Stimulated activated CD8-positive, alpha-beta memory T cell treated with anti-CD3 and anti-CD28 coated beads, Interleukin-7, amount 100 ng/mL, for 48 hours (primary cell): ENCODE measurements around the gene GSTM3.
"Not testable (repeated sequence)": the region's sequence is repeated elsewhere in the genome, so short reads cannot be mapped to it uniquely, and the experiment has no call there.

Experiments used
- DNase-seq, 2 donors: peaks; one replicate each; pipeline ENCODE4 v3.0.0-alpha.2; 2020; ENCODE audit warnings: low read depth in 1 of 2; ENCODE audit errors: extremely low read depth in 1 of 2

The GSTM3 gene

DNA sequence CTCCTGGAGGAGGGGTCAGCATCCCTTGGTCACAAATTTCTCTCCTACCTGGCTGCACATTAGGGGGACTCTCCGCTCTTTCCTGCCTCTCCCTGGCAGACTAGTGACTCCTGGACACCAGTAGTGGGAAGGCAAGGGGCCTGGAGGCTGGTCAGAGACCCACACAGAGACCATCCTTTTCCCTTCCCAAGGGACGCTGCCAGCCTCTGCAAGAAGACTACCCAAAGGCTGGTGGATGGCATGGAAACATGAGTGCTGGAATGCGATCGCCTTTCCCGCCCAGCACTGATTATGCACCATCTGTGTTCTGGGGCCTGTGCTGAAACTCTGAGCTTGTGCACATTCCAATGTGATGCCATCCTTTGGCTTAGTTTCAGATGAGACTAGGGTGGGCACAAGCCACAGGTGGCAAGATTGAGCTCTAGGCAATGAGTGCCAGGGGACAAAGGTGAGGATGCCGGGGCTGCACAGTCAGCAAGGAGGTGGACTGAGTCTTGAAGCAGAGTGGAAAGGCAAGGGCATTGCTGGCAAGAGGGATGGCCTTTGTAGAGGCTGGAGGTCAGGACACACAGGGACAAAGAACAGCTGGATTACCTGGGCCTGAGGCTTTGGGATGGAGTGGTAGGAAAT, 35.5 kb upstream of the GSTM3 start:
- no peak for DNase-seq

- no peak for DNase-seq
Measured at GRCh38 chr1:109775398-109775797, 34.6 kb upstream of the GSTM3 start.

DNA sequence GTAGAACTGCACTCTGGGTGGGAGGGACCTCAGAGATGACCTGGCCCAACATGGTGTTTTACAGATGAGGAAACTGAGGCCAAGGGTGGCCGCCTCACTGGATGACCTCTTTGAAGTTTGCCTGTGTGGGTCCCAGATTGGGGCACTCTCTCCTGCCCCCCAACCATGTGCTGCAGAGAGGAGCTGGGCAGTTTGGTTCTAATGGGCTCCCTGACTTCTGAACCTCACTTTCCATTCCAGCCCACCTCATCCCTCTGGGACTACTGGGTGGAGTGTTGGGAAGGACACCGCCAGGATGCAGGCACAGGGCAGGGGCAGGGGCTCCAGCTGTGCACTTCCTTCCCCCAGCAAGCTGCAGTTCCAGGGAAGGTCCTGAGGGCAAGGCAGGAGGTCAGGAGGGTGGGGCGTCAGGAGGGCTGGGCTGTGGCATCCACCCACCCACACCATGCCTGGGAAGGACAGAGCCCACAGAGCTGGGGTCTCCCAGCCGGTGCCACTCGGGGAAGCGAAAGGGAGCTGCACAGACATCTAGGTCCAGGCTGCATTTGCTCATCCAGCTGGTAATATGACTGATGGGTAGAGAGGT, 33.2 kb upstream of the GSTM3 start:
- DNase-seq: no peak

DNA sequence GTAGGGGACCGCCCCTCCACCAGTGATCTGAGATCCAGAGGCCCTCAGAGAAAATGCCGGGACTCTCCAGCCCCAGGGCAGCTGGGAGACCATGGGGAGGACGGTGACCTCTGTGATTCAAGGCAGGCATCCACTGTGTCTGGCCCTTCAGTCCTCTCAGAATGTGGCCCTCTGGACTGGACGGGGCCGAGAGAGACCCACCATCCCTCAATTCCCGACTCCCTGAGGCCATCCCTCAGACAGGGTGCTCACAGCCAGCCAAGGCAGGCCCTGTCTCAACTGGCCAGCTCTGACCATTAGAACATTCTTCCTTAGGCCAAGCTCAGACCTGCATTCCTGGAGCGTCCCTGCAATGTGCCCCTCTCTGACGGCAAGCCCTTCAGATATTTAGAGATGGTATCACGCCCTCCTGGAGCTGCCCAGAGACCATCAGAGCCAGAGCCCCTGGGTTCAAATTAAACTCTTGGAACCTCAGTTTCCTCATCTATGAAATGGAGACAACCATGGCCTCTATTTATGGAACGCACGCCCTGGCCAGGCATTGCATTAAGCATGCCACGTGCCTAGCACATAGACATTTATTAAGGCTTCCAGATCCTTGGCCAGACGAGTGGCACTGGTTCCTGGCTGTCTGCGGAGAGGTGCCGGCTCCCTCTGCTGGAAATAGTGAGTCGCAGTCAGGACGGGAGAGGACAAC, 32.5 kb upstream of the GSTM3 start:
- DNase-seq: peak in 1 of 2 donors; percentile 63

GRCh38 chr1:109772658-109773202, 31.9 kb upstream of the GSTM3 start:
- DNase-seq: no peak

DNA sequence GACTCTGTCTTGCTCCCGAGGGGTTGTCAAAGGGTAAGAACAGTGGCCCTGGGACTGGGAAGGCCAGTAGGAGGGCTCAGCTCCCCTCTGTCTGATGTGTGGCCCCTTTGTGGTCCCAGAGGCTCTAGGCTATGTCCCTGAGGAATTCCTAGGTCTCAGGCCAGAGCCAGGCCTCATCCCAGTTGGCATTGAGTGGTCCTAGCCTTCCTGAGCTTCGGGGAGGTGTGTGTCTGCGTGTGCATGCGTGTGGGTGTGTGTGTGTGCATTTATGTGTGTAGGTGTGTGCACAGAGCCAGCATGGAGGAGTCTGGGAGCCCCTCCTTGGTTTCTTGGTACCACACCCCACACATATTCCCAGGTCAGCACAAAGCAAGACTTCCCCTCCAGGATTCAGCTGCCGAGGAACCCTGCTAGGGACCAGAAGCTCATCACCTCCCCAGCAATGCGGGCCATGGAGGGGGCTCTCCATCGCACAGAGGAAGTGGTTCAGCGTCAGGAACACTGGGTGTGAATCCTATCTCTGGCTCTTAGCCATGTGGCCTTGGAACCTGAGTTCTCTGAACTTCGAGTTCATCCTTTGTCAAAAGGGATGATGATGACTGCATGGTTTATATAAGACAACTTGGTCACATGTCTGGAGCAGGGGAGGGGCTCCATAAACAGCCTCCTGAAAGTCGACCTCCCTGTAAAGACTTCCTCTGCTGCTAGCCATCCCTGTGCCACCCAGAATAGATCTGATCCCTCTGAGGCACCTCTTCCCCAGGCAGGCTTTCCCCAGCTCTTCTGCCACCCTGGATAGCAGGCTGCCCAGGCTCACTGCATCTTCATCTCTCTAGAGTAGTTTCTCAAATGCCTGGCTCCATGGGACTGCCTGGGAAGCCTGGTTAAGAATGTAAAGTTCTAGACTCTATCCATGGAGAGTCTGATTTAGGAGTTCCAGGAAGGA, 31.1 kb upstream of the GSTM3 start:
- DNase-seq: no peak

- DNase-seq: no peak
Measured at GRCh38 chr1:109770331-109771095, 29.7 kb upstream of the GSTM3 start.

DNA sequence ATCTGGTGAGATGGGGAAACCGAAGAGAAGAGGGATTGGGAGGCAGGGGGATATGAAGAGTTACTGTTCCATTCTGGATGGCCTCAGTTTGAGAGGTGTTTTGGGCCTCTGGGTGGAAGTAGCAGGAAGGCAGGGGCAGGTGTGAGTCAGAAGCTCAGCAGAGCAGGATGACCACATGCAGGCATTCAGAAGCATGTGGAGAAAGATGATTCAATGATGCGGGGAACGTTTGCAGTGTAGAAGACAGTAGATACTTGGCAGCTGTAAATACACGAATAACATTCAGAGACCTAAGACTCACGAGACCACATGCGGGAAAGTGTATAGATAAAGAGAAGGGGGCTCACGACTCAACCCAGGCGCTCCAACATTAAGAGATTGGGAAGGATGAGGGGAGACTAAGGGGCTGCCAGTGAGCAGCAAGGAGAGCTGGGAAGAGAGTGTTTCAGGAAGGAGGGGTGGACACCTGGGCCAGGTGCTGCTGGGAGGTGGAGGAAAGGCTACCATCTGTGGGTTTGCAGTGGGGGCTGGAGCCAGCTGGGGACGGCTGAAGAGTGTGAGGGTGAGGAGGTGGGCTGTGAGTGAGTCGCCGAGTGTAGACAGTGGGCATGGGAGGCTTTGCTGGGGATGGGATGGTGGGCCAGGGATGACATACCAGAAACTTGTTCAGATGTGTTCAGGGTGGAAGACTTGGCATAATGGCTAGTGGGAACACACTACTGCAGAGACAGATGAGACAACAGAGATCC, 28.7 kb upstream of the GSTM3 start:
- DNase-seq: no peak

GRCh38 chr1:109768820-109769219, 28.0 kb upstream of the GSTM3 start:
- no peak for DNase-seq

- no peak for DNase-seq
Measured at GRCh38 chr1:109768335-109768650, 27.5 kb upstream of the GSTM3 start.

- DNase-seq: no peak
Measured at GRCh38 chr1:109767637-109768334, 26.9 kb upstream of the GSTM3 start.

DNA sequence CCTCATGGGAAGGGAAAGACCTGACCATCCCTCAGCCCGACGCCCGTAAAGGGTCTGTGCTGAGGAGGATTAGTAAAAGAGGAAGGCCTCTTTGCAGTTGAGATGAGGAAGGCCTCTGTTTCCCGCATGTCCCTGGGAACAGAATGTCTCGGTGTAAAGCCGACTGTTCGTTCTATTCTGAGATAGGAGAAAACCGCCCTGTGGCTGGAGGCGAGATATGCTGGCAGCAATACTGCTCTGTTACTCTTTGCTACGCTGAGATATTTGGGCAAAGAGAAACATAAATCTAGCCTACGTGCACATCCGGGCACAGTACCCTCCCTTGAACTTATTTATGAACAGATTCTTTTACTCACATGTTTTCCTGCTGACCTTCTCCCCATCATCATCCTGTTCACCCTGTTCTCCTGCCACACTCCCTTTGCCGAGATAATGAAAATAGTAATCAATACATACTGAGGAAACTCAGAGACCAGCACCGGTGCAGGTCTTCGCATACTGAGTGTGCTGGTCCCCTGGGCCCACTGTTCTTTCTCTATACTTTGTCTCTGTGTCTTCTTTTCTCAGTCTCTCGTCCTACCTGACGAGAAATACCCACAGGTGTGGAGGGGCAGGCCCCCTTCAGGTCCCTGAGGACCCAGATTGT, 26.3 kb upstream of the GSTM3 start:
- not testable (repeated sequence) for DNase-seq

DNA sequence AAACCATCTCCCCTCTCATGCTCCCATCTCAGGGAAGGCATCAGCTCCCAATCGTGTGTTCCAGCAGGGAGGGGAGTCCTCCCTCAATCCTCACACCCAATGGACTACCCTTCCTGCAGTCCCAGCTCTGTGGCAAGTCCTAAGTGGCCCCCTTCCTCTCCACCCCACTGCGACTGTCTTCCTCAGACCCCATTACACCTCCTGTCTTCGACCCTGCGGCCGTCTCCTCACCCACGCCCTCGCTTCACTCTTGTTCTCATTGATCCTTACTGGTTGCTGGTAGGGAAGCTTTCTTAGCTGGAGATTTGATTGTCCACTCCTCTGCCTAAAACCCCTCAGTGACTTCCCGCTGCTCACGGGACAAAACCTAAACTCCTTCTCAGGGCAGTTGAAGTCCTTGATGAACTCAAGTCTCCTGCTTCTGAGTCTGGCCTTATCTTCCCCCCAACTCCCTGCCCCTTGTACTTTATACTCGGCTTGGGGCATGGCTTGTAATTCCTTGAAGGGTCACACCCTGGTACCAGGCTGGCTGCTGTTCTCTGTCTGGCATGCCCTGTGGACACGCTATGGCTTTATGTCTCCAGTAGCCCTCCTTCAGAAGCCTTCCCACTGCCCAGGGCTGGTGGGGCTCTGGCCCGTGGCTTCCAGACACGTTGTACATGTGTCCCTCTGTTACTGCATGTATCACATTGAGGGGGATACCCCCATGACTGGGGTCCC, 25.2 kb upstream of the GSTM3 start:
- DNase-seq: no peak

DNA sequence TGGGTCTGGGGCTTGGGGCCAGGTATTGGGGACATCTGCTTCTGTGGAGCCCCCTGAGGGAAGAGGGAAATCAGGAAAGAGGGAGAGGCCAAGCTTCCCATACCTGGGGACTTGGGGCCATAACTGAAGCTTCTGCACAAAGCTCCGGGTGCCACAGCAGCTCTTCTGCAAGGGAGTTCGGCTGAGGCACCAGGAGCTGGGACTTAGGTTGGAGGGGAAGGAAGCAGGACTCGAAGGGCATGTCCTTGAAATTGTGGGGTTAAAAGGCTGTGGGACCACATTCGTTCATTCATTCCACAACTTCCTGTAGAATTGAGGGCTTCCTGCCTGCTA, 24.6 kb upstream of the GSTM3 start:
- DNase-seq: no peak

DNA sequence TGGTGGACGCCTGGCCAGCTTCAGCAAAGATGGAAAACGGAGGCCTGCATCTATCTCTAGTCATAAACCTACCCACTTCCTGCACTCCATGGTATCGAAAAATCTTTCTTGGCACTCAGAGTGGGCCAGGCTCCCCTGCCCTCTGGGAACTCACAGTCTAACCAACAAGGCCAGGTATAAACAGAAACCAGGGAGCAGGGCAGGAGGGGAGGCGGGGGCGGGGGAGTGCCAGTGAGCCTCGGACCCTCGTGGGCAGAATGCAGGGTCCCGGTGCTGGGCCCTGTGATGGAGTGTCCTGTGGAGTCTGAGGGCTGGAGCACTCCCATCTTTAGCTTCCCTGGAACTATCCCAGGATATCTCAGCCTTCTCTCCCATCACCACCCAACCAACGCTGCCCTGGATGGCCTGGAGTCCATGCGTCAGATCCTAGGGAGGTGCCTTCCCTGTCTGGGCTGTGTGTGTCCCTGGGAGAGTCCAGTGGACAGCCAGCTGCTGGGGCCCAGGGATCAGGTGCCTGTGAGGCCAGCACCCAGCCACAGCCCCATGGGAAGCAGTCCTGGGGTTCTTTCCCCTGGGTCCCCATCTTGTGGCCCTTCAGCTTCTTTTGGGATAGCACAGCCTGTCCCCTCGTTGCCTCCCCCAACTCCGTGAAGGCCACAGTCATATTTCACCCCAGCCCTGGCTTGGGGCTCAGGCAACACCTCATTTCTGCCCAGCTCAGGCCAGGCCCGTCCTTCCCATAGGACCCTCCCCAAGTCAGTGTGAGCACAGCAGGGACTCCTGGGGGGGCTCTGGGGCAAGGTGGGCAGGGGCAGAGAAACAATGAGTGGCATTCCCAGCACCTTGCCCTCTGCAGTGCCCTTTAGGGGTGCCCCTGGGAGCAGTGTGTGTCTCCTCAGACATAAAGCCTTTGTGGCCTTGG, 24.0 kb upstream of the GSTM3 start:
- DNase-seq: no peak

- no peak for DNase-seq
Measured at GRCh38 chr1:109763646-109764415, 23.0 kb upstream of the GSTM3 start, which contains the start of gene EPS8L3. TSS of gene EPS8L3 (minus strand) at chr1:109763923. CDS start at chr1:109761749, 2,174 bp downstream.
